Measurements from ENCODE around the gene TOP2A. TPM values are rescaled to one million over a fixed set of nuclear protein-coding genes. Genes with fewer than 3 reads are reported as not detected.

TOP2A gene
- total RNA-seq, 2 donors from 2014 or later: 46.2 to 124 TPM

DNA sequence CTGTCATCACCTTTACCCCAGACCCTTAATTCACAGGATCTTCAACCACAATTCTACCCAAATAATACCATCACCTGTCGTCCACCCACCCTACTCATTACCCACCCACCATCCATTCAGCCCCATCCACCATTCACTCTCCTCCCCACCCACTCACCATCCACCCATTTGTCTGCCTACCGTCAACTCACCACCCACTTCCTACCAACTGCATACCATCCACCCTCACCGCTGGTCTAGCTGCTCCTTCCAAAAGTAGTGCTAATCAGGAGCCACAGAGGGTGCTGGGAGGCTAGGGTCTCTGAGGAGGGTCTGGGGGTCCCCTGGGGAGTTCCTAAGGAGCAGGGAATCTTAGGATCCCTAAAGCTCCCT, 13.5 kb upstream of the TOP2A start:
- intact Hi-C loops (cut with DNase I): no loop called here
- TF ChIP-seq, protein P1, sequence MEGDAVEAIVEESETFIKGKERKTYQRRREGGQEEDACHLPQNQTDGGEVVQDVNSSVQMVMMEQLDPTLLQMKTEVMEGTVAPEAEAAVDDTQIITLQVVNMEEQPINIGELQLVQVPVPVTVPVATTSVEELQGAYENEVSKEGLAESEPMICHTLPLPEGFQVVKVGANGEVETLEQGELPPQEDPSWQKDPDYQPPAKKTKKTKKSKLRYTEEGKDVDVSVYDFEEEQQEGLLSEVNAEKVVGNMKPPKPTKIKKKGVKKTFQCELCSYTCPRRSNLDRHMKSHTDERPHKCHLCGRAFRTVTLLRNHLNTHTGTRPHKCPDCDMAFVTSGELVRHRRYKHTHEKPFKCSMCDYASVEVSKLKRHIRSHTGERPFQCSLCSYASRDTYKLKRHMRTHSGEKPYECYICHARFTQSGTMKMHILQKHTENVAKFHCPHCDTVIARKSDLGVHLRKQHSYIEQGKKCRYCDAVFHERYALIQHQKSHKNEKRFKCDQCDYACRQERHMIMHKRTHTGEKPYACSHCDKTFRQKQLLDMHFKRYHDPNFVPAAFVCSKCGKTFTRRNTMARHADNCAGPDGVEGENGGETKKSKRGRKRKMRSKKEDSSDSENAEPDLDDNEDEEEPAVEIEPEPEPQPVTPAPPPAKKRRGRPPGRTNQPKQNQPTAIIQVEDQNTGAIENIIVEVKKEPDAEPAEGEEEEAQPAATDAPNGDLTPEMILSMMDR (IDR thresholded peaks at IDR 0.05): no peak
- DNase-seq: peak; percentile 13
- no peaks in the 10 kb centered on the region for H3K9me3 ChIP-seq
- no peak overlapping the region for H3K9ac ChIP-seq (ENCODE audit: low read depth in 2 of 2, low read length in 2 of 2)
- H3K4me1 ChIP-seq: no peaks in the 10 kb centered on the region
- no peak overlapping the region for H3K4me3 ChIP-seq
- no peak overlapping the region for H3K27ac ChIP-seq
- H3K27me3 ChIP-seq: no peaks in the 10 kb centered on the region
- no peaks in the 10 kb centered on the region for H3K36me3 ChIP-seq

DNA sequence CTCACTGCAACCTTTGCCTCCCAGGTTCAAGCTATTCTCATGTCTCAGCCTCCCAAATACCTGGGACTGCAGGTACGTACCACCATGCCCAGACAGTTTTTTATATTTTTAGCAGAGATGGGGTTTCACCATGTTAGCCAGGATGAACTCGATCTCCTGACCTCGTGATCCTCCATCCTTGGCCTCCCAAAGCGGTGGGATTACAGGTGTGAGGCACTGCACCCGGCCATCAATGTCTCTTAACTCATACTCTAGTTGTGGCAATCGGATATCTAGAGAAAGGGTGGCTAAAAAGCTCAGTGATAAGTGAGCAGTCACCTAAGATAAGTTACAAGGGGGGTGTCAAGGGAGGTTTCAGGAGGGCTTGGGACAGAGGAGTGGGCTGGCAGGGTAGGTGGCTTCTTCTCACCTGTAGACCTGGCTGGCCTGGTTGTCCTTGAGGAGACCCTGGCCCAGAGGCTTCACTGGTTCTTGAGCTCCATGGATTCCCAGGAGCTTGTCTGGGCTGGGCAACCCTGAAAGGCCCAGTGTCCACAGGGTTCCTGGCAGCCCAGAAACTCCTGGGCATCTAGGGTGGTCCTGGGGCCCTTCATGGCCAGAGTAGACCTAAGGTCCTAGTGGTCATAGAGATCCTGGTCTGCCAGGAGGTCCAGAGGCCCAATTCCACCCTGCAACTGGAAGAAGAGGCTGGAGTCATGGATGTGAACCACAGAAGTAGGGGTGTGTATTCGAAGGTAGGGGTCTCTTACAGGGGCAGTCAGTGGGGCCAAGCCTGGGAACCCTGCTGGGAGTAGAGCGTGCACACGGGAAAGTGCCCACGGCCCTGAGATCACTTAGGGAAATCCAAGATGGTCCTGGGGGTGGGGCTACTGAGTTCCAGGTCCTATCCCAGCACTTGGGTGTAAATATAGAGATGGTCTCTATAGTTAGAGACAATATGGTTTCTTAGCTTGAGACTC, 12.9 kb upstream of the TOP2A start:
- DNase-seq: peak; percentile 16
- H3K9me3 ChIP-seq: no peaks in the 10 kb centered on the region
- intact Hi-C loops (cut with DNase I): no loop called here
- H3K27me3 ChIP-seq: no peaks in the 10 kb centered on the region
- no peaks in the 10 kb centered on the region for H3K4me1 ChIP-seq
- H3K9ac ChIP-seq (ENCODE audit: low read depth in 2 of 2, low read length in 2 of 2): no peak overlapping the region
- TF ChIP-seq, protein P1 (IDR thresholded peaks at IDR 0.05): no peak
- no peaks in the 10 kb centered on the region for H3K36me3 ChIP-seq
- H3K27ac ChIP-seq: no peak overlapping the region
- H3K4me3 ChIP-seq: no peak overlapping the region

DNA sequence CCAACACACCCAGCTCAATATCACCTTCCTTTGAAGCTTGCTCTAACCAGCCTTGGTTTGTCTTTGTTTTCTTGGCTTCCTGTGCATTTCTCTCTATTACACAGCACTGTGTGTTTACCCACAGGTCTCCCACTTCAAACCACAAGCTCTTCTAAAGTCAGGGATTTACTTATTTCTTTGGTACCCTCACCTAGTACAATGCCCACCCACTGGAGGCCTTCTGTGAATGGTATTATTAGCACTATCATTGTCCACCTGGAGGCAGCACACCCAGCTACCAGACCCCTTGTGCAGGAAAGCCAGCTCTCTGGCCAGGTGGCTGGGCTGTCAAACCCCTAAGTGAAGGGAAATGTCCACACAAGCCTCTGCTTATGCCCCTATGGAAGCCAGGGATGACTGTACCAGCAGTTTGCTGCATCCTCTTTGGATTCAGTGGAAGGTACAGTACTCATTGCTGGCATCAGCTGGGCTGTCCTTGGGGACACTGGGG, 9.4 kb upstream of the TOP2A start:
- Histone ChIP-seq H3K9ac (ENCODE audit: low read depth in 2 of 2, low read length in 2 of 2) (no peak overlapping the region), H3K36me3 (no peaks in the 10 kb centered on the region), H3K4me1 (no peaks in the 10 kb centered on the region), H3K4me3 (no peak overlapping the region), H3K9me3 (no peaks in the 10 kb centered on the region), H3K27me3 (no peaks in the 10 kb centered on the region), H3K27ac (no peak overlapping the region)
- intact Hi-C loops (cut with DNase I): no loop called here
- DNase-seq: peak; percentile 12
- TF ChIP-seq, protein P1 (IDR thresholded peaks at IDR 0.05): no peak

DNA sequence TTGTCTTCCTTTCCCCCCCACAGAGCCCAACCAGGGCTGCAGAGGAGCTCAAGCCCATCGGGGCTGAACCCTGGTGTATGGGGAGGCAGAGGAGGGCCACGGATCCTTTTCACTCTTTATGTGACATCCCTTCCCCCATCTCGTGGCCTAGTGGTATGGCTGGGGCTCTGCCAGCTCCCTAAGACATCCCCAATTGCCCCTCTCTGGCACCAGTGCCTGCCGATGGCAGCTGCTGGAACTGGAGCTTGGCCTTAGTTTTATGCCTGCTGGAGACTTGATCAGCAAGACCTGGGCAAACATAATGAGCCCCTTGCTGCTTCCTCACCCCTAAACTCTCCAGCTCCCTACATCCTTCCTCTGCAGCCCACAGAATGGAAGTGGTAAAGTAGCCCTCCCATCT, 8.0 kb upstream of the TOP2A start:
- H3K36me3 ChIP-seq: no peaks in the 10 kb centered on the region
- no peak overlapping the region for H3K4me3 ChIP-seq
- no peak overlapping the region for H3K27ac ChIP-seq
- H3K9me3 ChIP-seq: no peaks in the 10 kb centered on the region
- no peaks in the 10 kb centered on the region for H3K4me1 ChIP-seq
- intact Hi-C loops (cut with DNase I): no loop called here
- H3K9ac ChIP-seq (ENCODE audit: low read depth in 2 of 2, low read length in 2 of 2): no peak overlapping the region
- TF ChIP-seq, protein P1 (IDR thresholded peaks at IDR 0.05): no peak
- H3K27me3 ChIP-seq: no peaks in the 10 kb centered on the region
- no peak for DNase-seq

DNA sequence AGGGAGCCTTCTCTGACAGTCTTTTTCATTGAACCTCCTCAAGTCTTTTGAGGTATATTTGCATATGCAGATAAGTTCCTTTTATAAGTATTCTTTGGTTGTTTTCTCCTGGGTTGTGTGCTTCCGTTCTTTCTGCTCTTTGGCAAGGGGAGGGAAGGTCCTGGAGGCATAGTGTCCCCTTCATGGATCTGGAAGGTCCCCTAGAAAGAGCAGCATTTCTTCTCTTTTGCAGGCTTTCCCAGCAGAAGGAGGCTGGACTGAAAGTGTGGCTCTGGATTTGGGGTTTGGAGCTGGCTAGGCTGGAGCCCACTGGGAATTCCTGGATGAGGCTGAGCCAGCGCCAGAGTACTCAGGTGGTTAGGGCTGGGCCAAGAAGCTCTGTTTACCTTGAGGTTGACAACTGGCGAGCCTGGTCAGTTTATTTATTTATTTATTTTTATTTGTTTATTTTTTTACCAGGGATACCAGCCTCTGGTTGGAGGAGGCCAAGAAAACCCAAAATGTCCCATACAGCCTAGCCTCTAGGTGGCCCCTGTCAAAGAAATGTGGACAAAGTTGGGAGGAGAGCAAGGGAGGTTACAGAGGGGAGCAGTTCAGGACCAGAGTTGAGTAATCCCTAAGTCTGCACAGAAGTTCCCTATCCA, 5.4 kb upstream of the TOP2A start:
- TF ChIP-seq, protein P1 (IDR thresholded peaks at IDR 0.05): no peak
- H3K27me3 ChIP-seq: no peaks in the 10 kb centered on the region
- H3K4me3 ChIP-seq: no peak overlapping the region
- DNase-seq: no peak
- H3K36me3 ChIP-seq: no peaks in the 10 kb centered on the region
- no peak overlapping the region for H3K27ac ChIP-seq
- no peak overlapping the region for H3K9ac ChIP-seq (ENCODE audit: low read depth in 2 of 2, low read length in 2 of 2)
- H3K9me3 ChIP-seq: no peaks in the 10 kb centered on the region
- H3K4me1 ChIP-seq: no peaks in the 10 kb centered on the region
- intact Hi-C loops (cut with DNase I): no loop called here
